AG08395 (cell line): Measurements from ENCODE around the gene MB.

Experiments
- DNase-seq: peaks from one replicate; pipeline ENCODE4 v3.0.0; 2012; ENCODE audit warnings: mixed read lengths, low spot score

Gene MB

DNA sequence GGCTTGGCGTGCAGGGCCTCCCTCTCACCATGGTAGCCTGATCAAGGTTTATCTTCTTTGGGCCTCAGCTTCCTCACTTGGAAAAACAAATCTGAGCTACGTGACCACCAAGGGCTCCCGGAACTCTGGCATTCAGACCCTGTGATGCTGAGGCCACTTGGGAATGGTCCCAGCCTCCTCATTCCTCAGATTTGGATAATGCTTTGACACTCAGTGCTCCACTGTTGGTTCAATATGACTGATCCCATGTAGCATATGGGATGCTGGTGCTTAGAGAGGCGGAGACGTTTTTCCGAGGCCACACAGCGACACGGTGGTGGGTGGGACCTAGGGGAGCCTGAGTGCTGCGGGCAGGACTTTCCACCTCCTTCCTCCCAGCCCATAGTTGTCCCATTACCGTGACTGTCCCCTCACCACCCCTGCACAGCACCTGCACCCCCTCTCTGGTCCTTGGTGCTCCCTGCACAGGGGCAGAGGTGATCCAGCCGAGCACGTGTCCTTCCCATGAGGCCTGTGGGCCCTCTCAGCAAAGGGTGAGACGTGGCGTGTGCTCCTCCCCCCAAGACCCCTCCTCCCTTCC is 23.1 kb downstream of the MB start:
- DNase-seq, result no peak

GRCh38 chr22:35593071-35593890 is 23.8 kb downstream of the MB start:
- no peak for DNase-seq

DNA sequence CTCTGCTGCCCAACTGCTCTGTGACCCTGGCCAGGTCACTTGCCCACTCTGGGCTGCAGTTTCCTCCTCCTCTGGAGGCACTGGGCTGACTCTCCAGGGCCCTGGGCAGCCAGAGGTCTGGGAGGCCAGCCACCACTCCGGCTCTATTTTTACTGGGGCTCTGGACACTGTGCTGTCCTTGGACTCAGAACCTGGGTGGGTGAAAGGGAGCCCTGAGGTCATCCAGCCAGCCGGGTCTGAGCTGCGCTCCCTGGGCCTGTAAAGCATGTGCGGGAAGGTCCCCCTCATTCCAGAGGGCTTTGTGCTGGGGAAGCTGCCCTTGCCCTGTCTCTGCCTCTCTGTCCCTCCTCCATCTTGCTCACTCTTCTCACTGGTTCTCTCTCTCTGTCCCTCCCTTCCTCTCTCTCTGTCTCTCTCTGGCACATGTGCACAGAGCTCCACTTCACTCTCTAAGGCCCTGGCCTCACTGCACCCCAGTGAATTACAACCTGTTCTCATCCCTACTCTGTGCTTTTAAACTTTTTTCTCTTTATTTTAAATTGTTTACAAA is 24.6 kb downstream of the MB start:
- DNase-seq, result no peak

DNA sequence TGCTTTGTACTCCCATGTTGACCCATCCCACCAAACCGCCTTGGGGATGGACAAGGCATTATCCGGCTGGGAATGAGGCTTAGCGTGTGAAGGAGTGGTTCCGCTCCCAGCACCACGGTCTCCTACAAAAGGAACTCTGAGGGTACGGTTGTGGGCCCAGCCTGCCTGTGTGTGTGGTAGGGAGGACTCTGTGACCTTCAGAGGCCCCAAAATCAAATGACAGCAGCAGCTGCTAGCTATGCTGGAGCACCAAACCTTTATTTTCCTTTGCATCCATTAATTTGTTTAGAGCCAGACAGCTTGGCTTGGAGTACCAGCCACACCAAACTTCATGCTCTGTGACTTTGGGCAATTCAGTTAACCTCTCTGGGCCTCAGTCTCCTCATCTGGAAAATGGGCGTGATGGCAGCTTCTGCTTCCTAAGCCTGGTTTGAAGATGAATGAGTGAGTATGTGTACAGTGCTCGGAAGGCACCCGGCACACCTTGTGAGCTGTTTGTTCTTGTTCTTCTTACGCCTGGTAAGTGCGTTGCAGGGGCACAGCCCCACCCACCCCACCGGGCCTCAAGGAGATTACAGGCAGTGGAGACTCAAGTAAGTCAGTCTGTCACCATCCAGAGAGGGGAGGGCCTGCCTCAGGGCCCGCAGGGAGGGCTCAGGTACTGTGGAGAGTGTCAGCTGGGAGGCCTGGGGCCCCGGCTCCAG is 25.3 kb downstream of the MB start:
- no peak for DNase-seq

DNA sequence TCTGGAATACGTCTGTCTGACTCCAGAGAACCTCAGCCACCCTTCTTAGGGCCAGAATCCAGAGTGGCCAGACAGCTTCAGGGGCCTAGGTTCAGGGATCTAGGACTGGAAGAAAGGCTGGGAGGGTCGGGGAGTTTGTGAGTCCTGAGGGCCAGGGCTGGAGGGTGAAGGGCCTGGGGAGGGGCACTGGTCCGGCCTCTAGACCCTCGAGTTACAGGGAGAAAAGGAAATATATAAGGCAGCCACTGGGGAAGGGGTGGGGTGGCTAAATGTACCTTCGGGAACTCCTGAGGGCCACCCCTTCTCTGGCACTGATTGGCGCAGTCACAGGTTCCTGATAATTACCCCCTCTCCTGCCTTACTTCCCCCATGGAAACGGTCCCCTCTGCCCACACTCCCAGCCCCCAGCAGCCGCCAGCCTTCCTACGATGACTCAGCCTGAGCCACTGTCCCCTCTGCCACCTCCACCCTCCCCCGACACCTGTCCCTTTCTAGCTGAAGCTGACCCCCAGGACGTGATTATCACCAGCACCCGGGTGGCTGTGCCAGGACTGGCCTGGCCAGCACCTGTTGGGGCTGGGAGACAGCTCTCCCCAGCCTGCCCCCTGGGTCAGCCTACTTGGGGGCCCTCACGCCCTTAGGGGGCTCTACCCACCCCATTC is 26.4 kb downstream of the MB start:
- DNase-seq, result no peak

DNA sequence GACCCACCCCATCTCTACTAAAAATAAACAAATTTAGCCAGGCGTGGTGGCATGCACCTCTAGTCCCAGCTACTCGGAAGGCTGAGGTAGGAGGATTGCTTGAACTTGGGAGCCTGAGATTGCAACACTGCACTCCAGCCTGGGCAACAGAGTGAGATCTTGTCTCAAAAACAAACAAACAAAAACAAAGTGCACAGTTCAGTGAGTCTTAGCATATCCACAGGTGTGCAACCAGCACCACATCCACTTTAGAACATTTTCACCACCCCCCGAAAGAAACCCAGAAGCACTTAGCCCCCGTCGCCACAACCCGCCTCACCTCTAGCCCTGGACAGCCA is 27.4 kb downstream of the MB start:
- no peak for DNase-seq

DNA sequence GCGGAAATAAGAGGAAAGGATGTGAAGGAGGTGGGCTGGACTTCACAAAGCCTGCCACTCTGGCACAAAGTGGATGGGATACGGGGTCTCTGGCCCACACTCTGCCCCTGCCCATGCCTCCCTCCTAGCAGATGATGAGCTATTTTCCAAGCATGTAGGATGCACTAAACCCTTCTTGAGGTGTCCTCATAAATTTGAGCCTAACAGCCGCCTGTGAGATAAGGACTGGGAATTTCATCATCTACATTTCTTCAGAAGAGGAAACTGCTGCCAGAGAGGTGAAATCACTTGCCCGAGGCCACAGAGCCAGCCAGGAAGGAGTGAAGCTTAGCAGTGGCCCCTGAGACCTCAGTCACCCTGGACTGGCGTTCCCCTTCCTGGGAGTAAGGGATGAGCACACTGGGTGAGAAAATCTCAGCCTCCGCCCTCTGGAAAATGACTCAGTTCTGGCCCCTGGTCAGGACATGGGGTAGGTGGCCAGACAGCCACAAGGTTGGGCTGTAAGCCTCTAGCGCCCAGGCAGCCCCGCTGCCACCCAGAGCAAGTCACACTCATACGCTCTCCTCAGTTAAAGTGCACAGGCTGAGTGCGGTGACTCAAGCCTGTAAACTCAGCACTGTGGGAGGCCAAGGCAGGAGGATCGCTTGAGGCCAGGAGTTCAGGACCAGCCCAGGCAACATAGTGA is 27.9 kb downstream of the MB start:
- peak; percentile 88 for DNase-seq

GRCh38 chr22:35587896-35588295 is 29.2 kb downstream of the MB start:
- no peak for DNase-seq

- no peak for DNase-seq
Observed at GRCh38 chr22:35587447-35587870, 29.7 kb downstream of the MB start.

DNA sequence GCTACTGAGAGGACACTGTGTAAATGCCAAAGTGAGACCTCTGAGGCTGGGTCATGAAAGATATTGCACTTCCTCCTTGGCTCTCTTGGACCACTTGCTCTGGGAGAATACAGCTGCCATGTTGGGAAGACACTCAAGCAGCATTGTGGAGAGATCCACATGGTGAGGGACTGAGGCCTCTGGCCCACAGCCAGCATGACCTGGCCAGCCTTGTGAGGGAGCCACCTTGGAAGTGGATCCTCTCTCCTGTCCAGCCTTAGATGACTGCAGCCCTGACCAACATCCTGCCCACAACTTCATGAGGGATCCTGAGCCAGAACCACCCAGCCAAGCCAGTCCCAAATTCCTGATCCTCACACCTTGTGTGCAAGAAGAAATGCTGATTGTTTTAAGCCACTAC is 30.4 kb downstream of the MB start:
- DNase-seq, result no peak

DNA sequence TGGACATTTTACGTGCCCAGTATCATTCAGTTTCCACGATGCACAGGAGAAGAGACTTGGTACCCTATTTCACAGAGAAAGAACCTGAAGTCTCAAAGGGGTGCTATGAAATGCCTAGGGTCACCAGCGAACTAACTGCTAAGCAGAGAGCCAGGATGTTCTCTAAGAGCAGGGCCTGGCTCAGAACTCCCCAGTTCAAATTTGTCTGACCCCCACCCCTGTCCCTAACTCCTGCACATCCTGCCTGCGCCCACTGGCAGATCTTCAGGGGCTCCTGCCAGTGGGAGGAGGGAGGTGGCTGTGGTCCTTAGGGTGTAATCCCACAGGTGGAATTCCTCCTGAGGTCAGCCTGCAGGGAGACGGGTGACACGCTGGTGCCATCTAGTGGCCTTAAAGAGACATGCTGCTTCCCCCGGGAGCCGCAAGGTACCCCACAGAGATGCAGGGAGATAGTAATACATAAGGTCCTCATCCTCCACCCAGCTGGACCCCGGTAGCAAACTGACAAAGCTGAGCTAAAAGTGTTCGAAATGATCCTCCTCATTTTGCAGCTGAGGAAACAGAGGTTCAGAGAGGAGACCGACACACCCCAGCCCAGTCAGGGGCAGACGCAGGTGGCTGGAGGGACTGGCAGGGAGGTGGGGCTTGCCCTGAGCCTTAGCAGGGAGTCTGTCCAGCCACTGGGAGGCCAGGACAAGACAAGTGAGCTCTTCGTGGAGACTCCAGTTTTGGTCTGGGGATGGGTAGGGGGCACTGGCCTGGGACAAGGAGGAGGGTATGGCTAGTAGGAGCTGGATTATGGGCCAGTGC is 34.1 kb downstream of the MB start:
- peak; percentile 87 for DNase-seq

DNA sequence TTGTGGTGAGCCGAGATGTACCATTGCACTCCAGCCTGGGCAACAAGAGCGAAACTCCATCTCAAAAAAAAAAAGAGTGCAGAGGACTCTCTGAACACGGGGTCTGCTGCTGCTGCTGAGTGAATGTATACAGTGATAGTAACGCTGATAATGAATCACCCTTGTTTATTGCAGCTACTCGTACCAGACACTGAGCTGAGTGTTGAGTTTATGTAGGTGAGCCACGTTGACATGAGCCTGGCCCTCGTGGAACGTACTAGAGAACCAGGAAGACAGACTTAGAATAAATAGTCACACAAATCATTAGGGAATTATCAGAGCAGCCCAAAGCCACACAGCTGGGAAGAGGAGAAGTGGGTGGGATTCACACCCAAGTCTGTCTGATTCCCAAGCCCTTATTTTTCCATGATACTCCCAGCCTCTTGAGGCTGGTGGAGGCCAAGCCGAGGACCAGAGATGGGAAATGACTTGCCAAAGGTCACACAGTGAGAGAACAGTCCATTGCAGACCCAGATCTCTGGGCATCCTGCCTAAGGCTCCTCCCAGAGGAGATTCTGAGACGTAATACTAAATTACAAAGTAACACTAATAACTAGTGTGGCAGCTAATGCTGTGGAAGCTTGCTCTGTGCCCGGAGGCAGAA is 34.8 kb downstream of the MB start:
- no peak for DNase-seq

DNA sequence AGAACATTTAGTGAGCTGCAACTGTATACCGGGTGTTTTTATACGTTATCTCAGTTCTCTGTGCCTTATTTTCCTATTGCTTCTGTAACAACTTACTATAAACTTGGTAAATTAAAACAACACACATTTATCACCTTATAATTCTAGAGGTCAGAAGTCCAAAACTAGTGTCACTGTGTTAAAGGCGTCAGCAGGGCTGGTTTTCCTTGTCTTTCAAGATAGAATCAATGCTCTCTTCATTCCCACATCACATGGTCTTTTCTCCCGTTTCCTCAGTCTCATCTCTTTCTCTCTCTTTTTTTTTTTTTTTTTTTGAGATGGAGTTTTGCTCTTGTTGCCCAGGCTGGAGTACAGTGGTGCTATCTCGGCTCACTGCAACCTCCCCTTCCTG is 36.1 kb downstream of the MB start:
- no peak for DNase-seq

DNA sequence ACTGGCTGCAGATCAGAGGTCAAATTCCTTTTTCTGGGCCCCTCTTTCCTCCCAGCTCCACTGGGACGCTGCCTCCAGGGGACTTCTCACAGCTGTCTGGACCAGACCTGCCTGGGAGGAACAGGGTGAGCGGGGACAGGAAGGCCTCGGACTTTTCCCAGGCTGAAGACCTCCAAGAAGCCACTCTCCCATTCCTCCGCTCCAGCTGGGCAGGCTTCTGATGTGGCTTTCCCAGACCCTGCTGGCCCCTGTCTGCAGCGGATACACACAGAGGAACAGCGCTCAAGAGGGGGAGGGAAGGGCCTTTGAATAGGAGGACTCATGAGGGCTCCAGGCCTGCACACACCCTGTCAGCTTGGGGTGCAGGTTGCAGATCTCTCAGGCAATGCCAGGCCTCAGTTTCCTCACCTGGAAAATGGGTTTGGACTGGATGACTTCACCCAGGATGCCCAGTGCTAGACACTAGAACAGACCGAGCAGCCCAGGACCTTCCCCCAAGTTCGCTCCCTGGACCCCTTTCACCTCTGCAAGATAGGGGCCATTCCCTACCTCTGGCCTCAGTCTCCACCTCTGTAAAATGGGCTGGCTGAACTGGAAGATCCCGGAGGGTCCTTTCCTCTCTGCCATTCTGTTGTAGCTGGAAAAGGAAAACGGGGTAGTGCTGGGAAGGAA is 36.6 kb downstream of the MB start:
- DNase-seq, result no peak

DNA sequence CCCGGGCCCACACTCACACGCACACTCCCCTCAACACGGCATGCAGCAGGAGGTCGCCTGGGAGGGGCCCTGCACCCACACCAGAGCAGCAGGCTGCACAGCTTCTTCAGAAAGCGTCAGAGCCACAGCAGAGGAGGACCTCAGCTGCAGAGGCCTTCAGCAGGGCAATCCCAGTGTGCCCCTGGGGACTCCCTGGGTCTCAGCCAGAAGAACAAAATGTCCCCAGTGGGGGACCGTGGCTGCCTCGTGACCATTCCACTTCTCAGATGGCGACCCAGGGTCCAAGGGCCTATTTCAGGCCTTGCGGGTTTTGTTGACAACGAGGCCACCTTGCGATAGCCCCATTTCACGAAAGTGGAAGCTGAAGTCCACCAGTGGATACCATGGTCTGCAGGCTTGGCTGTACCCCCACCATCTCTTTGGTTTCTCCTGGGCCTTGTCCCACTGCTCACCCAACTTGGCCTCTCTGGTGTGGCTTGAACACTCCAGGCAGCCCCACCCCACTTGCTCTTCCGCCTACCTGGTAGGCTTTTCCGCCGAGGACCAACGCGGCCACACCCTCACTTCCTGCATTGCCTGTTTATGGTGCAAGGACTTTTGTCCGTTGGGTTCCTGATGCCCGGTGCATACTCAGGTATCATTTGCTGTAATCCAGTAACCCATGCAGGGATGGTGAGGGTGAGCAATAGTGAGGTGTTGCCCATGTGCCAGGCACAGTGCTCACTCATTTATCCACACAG is 38.1 kb downstream of the MB start:
- no peak for DNase-seq

DNA sequence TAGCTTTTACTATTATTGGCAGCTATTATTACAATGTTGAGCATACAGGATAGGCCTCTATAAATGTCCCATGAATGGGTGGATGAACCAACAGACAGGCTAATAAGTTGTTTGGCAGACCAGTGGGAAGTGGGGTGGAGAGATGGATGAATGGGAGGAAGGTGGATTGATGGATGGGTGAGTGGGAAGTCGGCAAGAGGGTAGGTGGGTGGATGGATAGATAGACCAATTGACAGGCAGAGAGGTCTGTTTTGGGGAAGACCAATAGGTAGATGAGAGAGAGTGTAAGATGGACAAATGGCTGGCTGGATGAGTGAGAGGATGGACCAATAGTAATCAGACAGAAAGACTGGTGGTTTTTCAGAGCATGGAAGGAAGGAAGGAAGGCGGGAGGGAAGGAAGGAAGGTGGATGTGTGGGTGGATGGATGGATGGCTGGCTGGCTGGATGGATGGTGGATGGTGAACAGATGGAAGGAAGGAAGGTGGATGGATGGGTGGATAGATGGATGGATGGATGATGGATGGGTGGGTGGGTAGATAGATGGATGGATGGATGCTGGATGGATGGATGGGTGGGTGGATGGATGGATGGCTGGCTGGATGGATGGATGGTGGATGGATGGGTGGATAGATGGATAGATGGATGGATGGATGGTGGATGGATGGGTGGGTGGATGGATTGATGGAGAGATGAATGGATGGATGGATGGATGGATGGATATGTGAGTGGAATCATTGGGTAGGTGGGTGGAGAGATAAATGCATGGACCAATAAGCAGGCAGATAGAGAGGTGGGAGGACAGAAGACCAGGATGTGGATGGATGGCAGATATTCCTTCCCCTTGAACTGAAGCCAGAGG is 39.1 kb downstream of the MB start:
- no peak for DNase-seq

GRCh38 chr22:35576671-35577070 is 40.5 kb downstream of the MB start:
- no peak for DNase-seq

GRCh38 chr22:35575116-35575748 is 41.9 kb downstream of the MB start:
- no peak for DNase-seq
